Sigmoid colon (tissue), 7 donors: Measurements from ENCODE around the gene MLIP. TPM values are rescaled to one million over a fixed set of nuclear protein-coding genes. Genes with fewer than 3 reads are reported as not detected.

Source experiments
- DNase-seq: peaks from one replicate; pipeline ENCODE4 v3.0.0-alpha.2; 2019
- H3K27ac ChIP-seq, 4 donors: fragments of 200-600 bp; sonication (generic); one replicate each; pipeline ENCODE4 v1.5.1; 2016 to 2019; ENCODE audit warnings: mild to moderate bottlenecking in 1 of 4
- H3K27me3 ChIP-seq, 3 donors: fragments of 200-600 bp; sonication (generic); one replicate each; pipeline ENCODE4 v1.5.1; 2019; ENCODE audit warnings: mild to moderate bottlenecking in 1 of 3
- H3K36me3 ChIP-seq, 4 donors: fragments of 200-600 bp; sonication (generic); one replicate each; pipeline ENCODE4 v1.5.1; 2016 to 2019
- H3K4me1 ChIP-seq, 4 donors: fragments of 200-600 bp; sonication (generic); one replicate each; pipeline ENCODE4 v1.5.1; 2017 to 2019
- H3K4me3 ChIP-seq, 4 donors: fragments of 200-600 bp; sonication (generic); one replicate each; pipeline ENCODE4 v1.5.1; 2017 to 2019; ENCODE audit warnings: mild to moderate bottlenecking in 2 of 4, moderate library complexity in 1 of 4
- H3K9me3 ChIP-seq, 4 donors: fragments of 200-600 bp in 3 of 4; sonication (generic) in 3 of 4; one replicate each; pipeline versions ENCODE4 v1.5.1 to v1.6.1; 2013 to 2019
- EP300 ChIP-seq, 4 donors: sonication (generic); formaldehyde crosslinking; IDR thresholded peaks; one replicate each; pipeline ENCODE4 v1.6.1; 2017; ENCODE audit warnings: antibody characterized with exemption in 4 of 4
- POLR2A ChIP-seq, 2 donors: fragments of 450-650 bp; IDR thresholded peaks; one replicate each; pipeline ENCODE4 v1.6.1; 2016; ENCODE audit warnings: antibody characterized with exemption in 2 of 2, mild to moderate bottlenecking in 2 of 2, moderate library complexity in 2 of 2
- POLR2AphosphoS5 ChIP-seq, 4 donors: sonication (generic); formaldehyde crosslinking; IDR thresholded peaks; one replicate each; pipeline ENCODE4 v1.6.1; 2017; ENCODE audit warnings: antibody characterized with exemption in 4 of 4
- WGBS, 2 donors: extraction: QIAGEN DNeasy Blood & Tissue Kit; methylation state at CpG; one replicate each; pipeline ENCODE4 v1.1.7; 2013; 5-methylcytosine and 5-hydroxymethylcytosine counted together
- intact Hi-C: fragments of 100-400 bp; cut with DNase I; formaldehyde crosslinking; loops from one replicate; pipeline ENCODE4 v1.15.1; 2023
- polyA plus RNA-seq, 3 donors: library from polyadenylated mRNA; stranded (reverse); fragments of 200-250 nt; gene quantifications; one replicate each; pipeline ENCODE4 v1.2.3, GENCODE V29; 2013
- total RNA-seq, 4 donors: library from RNA; depleted of rRNA; stranded (reverse); fragments of >200 nt; gene quantifications; one replicate each; pipeline ENCODE4 v1.1.0, GENCODE V29; 2016
- TF ChIP-seq, protein P1 (sequence below), 4 experiments: fragments of 450-650 bp in 3 of 4; fragments of 200-600 bp in 1 of 4; IDR thresholded peaks; one replicate each; pipeline ENCODE4 v1.5.1; 2016 to 2019; ENCODE audit warnings: antibody characterized with exemption in 4 of 4, mild to moderate bottlenecking in 3 of 4, moderate library complexity in 2 of 4
- donor health status: healthy with polysubstance abuse.
- donor health status: Bipolar disorder and iron deficiency.
- donor health status: healthy.

MLIP gene
- total and polyA plus RNA-seq, 7 donors: 0.31 to 2.8 (median 1.2) TPM; not detected in 2

DNA sequence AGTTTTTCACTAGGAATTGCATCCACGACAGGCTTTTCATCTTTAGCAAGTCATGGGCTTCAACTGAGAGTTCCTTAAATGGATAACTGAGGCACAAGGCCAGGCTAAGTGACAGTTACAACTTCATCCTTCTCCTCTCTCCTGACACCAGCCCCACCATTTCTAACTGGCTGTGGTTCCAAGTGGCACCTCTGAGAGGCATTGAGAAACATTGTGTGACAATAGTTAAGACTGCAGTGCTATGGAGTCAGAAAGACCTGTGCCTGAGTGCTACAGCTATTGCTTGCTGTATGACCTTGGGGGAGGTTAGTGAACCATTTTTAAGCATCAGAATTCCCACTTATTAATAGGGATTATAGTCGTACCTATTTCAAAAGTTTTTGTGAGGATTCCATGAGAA is 26.2 kb upstream of the MLIP start:
- Histone ChIP-seq H3K4me3 (no peak overlapping the region), H3K4me1 (peaks cover 0 to 6% (median 3%) of the 10 kb centered on the region in 4 donors), H3K27ac (peak overlapping the region in 2 of 4 donors; percentile 28 to 29), H3K27me3 (no peaks in the 10 kb centered on the region), H3K36me3 (no peaks in the 10 kb centered on the region), H3K9me3 (no peaks in the 10 kb centered on the region)
- DNase-seq: no peak
- intact Hi-C loops: no loop called here
- WGBS, 2 donors: 40 to 60% methylated on average over 2 of the region's 2 CpGs
- TF ChIP-seq POLR2A (IDR thresholded peaks at IDR 0.05) (no peak), POLR2AphosphoS5 (IDR thresholded peaks at IDR 0.05) (no peak), EP300 (IDR thresholded peaks at IDR 0.05) (no peak)
- TF ChIP-seq, protein P1, sequence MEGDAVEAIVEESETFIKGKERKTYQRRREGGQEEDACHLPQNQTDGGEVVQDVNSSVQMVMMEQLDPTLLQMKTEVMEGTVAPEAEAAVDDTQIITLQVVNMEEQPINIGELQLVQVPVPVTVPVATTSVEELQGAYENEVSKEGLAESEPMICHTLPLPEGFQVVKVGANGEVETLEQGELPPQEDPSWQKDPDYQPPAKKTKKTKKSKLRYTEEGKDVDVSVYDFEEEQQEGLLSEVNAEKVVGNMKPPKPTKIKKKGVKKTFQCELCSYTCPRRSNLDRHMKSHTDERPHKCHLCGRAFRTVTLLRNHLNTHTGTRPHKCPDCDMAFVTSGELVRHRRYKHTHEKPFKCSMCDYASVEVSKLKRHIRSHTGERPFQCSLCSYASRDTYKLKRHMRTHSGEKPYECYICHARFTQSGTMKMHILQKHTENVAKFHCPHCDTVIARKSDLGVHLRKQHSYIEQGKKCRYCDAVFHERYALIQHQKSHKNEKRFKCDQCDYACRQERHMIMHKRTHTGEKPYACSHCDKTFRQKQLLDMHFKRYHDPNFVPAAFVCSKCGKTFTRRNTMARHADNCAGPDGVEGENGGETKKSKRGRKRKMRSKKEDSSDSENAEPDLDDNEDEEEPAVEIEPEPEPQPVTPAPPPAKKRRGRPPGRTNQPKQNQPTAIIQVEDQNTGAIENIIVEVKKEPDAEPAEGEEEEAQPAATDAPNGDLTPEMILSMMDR (IDR thresholded peaks at IDR 0.05): no peak

- Histone ChIP-seq H3K9me3 (no peaks in the 10 kb centered on the region), H3K27ac (peak overlapping the region in 2 of 4 donors; percentile 29 to 34), H3K27me3 (no peaks in the 10 kb centered on the region), H3K36me3 (no peaks in the 10 kb centered on the region), H3K4me1 (peaks cover 0 to 6% (median 3%) of the 10 kb centered on the region in 4 donors), H3K4me3 (no peak overlapping the region)
- intact Hi-C loops: no loop called here
- WGBS, 2 donors: 51 to 53% methylated on average over 2 of the region's 2 CpGs
- TF ChIP-seq EP300 (IDR thresholded peaks at IDR 0.05) (no peak), POLR2AphosphoS5 (IDR thresholded peaks at IDR 0.05) (no peak), POLR2A (IDR thresholded peaks at IDR 0.05) (no peak)
- TF ChIP-seq, protein P1 (IDR thresholded peaks at IDR 0.05): no peak
- DNase-seq: no peak
Observed at GRCh38 chr6:54085541-54085940, 25.7 kb upstream of the MLIP start.

GRCh38 chr6:54086439-54086838 is 24.8 kb upstream of the MLIP start:
- Histone ChIP-seq H3K4me1 (peaks cover 0 to 6% (median 3%) of the 10 kb centered on the region in 4 donors), H3K27ac (peak overlapping the region in 2 of 4 donors; percentile 29 to 34), H3K4me3 (no peak overlapping the region), H3K9me3 (no peaks in the 10 kb centered on the region), H3K27me3 (no peaks in the 10 kb centered on the region), H3K36me3 (no peaks in the 10 kb centered on the region)
- DNase-seq: no peak
- TF ChIP-seq, protein P1 (IDR thresholded peaks at IDR 0.05): no peak
- TF ChIP-seq EP300 (IDR thresholded peaks at IDR 0.05) (no peak), POLR2AphosphoS5 (IDR thresholded peaks at IDR 0.05) (no peak), POLR2A (IDR thresholded peaks at IDR 0.05) (no peak)
- WGBS, 2 donors: 75 to 76% methylated on average over 1 of the region's 1 CpG
- intact Hi-C loops: no loop called here

DNA sequence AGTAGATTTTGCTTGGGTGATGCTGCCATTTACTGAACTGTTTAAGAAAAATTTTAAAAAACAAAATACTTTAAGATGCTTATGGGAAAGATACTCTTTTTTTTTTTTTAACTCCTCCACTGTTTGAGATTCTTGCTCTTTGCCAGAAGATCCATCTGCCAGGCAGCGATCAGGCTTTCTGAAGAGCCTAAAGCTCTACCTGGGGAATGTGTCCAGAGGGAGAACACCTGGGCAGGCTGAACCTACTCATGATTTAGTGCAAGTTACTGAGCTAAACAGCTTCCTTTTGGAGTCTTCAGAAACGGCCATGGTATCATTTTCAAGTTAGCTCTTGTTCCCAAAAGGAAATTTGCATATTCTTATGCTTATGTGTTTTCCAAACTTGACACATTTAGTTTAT is 23.5 kb upstream of the MLIP start:
- intact Hi-C loops: no loop called here
- 64 to 78% methylated on average over 2 of the region's 2 CpGs for WGBS, 2 donors

More for the DNA sequence above, 23.5 kb upstream of the MLIP start:
- no peak overlapping the region for H3K27ac ChIP-seq
- no peaks in the 10 kb centered on the region for H3K27me3 ChIP-seq
- H3K36me3 ChIP-seq: no peaks in the 10 kb centered on the region
- H3K4me3 ChIP-seq: no peak overlapping the region
- H3K4me1 ChIP-seq: peaks cover 0 to 6% (median 3%) of the 10 kb centered on the region in 4 donors
- no peaks in the 10 kb centered on the region for H3K9me3 ChIP-seq
- TF ChIP-seq, protein P1 (IDR thresholded peaks at IDR 0.05): no peak
- TF ChIP-seq POLR2AphosphoS5 (IDR thresholded peaks at IDR 0.05): no peak
- TF ChIP-seq EP300 (IDR thresholded peaks at IDR 0.05): no peak
- TF ChIP-seq POLR2A (IDR thresholded peaks at IDR 0.05): no peak
- DNase-seq: no peak
